K562 (cell line): ENCODE data around the gene CNTN4. TPM values are rescaled to one million over a fixed set of nuclear protein-coding genes. Genes with fewer than 3 reads are reported as not detected.

Source experiments
- ATAC-seq: fragments of 200-7000 bp; cut with Tn5 transposase; 3 replicates; pipeline ENCODE4 v1.9.1; 2020; ENCODE audit warnings: moderate library complexity
- BruUV-seq: library from RNA; stranded (reverse); fragments of 400-500 nt; replicated peaks from 2 replicates; lab custom pipeline; 2021; lab: Mats Ljungman, UMichigan
- CTCF ChIA-PET: fragments of 300-600 bp; formaldehyde crosslinking; extraction: SDS; loops from one replicate; lab custom pipeline; 2021; ENCODE audit warnings: low intra/inter-chr PET ratio; lab: Yijun Ruan, JAX
- POLR2A ChIA-PET: fragments of 300-600, 350-650 bp; sonication (Branson Sonifier 250); formaldehyde crosslinking; extraction: SDS; loops from one replicate; lab custom pipeline; 2021; ENCODE audit warnings: antibody characterized with exemption, inconsistent platforms; lab: Yijun Ruan, JAX
- DNase-seq, 4 experiments: peaks; one replicate each; pipeline versions ENCODE4 v3.0.0 to v3.0.0-alpha.2; 2011 to 2018; ENCODE audit warnings: low spot score in 3 of 4, mixed read lengths in 3 of 4; ENCODE audit errors: extremely low read depth in 1 of 4
- FAIRE-seq: peaks from 2 replicates; lab custom pipeline; 2011; peaks lifted over from hg19 to GRCh38; lab: Jason Lieb, UNC
- H2AFZ ChIP-seq: 2 replicates; pipeline ENCODE4 v1.6.0; 2011; ENCODE audit warnings: low read depth, low read length, control low read depth, inconsistent platforms
- H3K27ac ChIP-seq: fragments of 200-600 bp; 3 replicates; pipeline ENCODE4 v1.8.0; 2011; ENCODE audit warnings: low read depth, mild to moderate bottlenecking, control low read depth, inconsistent platforms, low read length, moderate library complexity, mixed read lengths; ENCODE audit errors: extremely low read depth
- H3K27me3 ChIP-seq, 2 experiments: fragments of 300-600 bp in 1 of 2; 2 replicates in 1 of 2; 3 replicates in 1 of 2; pipeline versions ENCODE4 v1.6.0 to v1.8.0; 2011; ENCODE audit warnings: inconsistent platforms in 2 of 2, low read length in 2 of 2, mild to moderate bottlenecking in 1 of 2, mixed read lengths in 1 of 2, moderate library complexity in 1 of 2; ENCODE audit not compliant: control insufficient read depth in 2 of 2, insufficient read depth in 2 of 2
- H3K36me3 ChIP-seq: fragments of 300-600 bp; 3 replicates; pipeline ENCODE4 v1.8.0; 2011; ENCODE audit warnings: mild to moderate bottlenecking, low read length, inconsistent platforms; ENCODE audit not compliant: control insufficient read depth, insufficient read depth
- H3K4me1 ChIP-seq, 2 experiments: fragments of 200-600 bp in 1 of 2; replicated peaks in 1 of 2; 2 replicates in 1 of 2; 3 replicates in 1 of 2; pipeline versions ENCODE4 v1.5.1 to v1.8.0; 2011; ENCODE audit warnings: inconsistent platforms in 2 of 2, low read length in 2 of 2, mild to moderate bottlenecking in 1 of 2, mixed read lengths in 1 of 2, moderate library complexity in 1 of 2; ENCODE audit not compliant: control insufficient read depth in 2 of 2, insufficient read depth in 2 of 2
- H3K4me2 ChIP-seq: 2 replicates; pipeline ENCODE4 v1.6.1; 2011; ENCODE audit warnings: low read length, control low read depth, inconsistent platforms, mixed read lengths; ENCODE audit not compliant: insufficient read depth
- H3K4me3 ChIP-seq: fragments of 200-600 bp; sonication (generic), shearing (Covaris generic); 2 replicates; pipeline ENCODE4 v1.5.1; 2016; ENCODE audit warnings: control low read depth, inconsistent platforms
- H3K79me2 ChIP-seq: fragments of 200-600 bp; 3 replicates; pipeline ENCODE4 v1.8.0; 2011; ENCODE audit warnings: low read length, inconsistent platforms; ENCODE audit not compliant: control insufficient read depth, insufficient read depth
- H3K9ac ChIP-seq, 2 experiments: 2 replicates each; pipeline versions ENCODE4 v1.6.0 to v1.6.1; 2011; ENCODE audit warnings: low read depth in 2 of 2, low read length in 2 of 2, control low read depth in 1 of 2, inconsistent platforms in 1 of 2, mild to moderate bottlenecking in 1 of 2, mixed read lengths in 1 of 2; ENCODE audit not compliant: insufficient read depth in 1 of 2
- H3K9me1 ChIP-seq: one replicate; pipeline ENCODE4 v1.6.0; 2011; ENCODE audit warnings: inconsistent platforms, mild to moderate bottlenecking, low read length, moderate library complexity; ENCODE audit not compliant: control insufficient read depth, insufficient read depth
- H3K9me3 ChIP-seq: replicated peaks from 2 replicates; pipeline ENCODE4 v1.5.1; 2011; ENCODE audit warnings: low read depth, low read length, inconsistent platforms; ENCODE audit not compliant: control insufficient read depth, insufficient read depth
- H4K20me1 ChIP-seq: replicated peaks from 2 replicates; pipeline ENCODE4 v1.6.1; 2011; ENCODE audit warnings: low read length, inconsistent platforms, mixed read lengths; ENCODE audit not compliant: control insufficient read depth, insufficient read depth
- AFF1 ChIP-seq, 2 experiments: fragments of 450-650 bp; IDR thresholded peaks; 2 replicates each; pipeline ENCODE4 v1.6.1; 2018; ENCODE audit warnings: mild to moderate bottlenecking in 2 of 2, low read depth in 1 of 2; ENCODE audit not compliant: partially characterized antibody in 2 of 2
- BMI1 ChIP-seq: fragments of 150-350 bp; IDR thresholded peaks from 2 replicates; pipeline ENCODE4 v1.6.1; 2014; ENCODE audit warnings: low read length
- C11orf30 ChIP-seq: fragments of 450-650 bp; IDR thresholded peaks from 2 replicates; pipeline ENCODE4 v1.6.1; 2016; ENCODE audit warnings: low read depth, mild to moderate bottlenecking
- GABPA ChIP-seq: fragments of 200-800 bp; sonication (Bioruptor generic); conservative IDR thresholded peaks from 2 replicates; pipeline ENCODE4 v1.6.1; 2016; ENCODE audit warnings: low read depth, missing genetic modification characterization, missing compliant biosample characterization
- RBM22 ChIP-seq: fragments of 200-400 bp; formaldehyde crosslinking; IDR thresholded peaks from 2 replicates; pipeline ENCODE4 v1.6.1; 2018; ENCODE audit warnings: low read length, low read depth; ENCODE audit not compliant: poor library complexity, severe bottlenecking
- RUNX1 ChIP-seq: sonication (generic); IDR thresholded peaks from 2 replicates; pipeline ENCODE4 v1.6.1; 2016; ENCODE audit warnings: antibody characterized with exemption, low read depth
- SPI1 ChIP-seq: IDR thresholded peaks from 2 replicates; pipeline ENCODE4 v1.6.1; 2011; ENCODE audit warnings: low read depth, low read length, control low read depth, borderline replicate concordance
- TCFL5 ChIP-seq: fragments of 250-450 bp; sonication (Bioruptor Pico); conservative IDR thresholded peaks from 2 replicates; pipeline ENCODE4 v1.6.1; 2021; ENCODE audit warnings: mild to moderate bottlenecking, moderate library complexity, matching md5 sums
- ZNF184 ChIP-seq: sonication (generic); formaldehyde crosslinking; IDR thresholded peaks from 2 replicates; pipeline ENCODE4 v1.5.0; 2020; ENCODE audit warnings: missing genetic modification reagents
- ZNF224 ChIP-seq: sonication (generic); formaldehyde crosslinking; IDR thresholded peaks from 2 replicates; pipeline ENCODE4 v1.8.0; 2022; ENCODE audit warnings: mild to moderate bottlenecking, missing genetic modification reagents
- ZNF282 ChIP-seq: sonication (generic); formaldehyde crosslinking; IDR thresholded peaks from 2 replicates; pipeline ENCODE4 v1.8.1; 2023; ENCODE audit warnings: missing genetic modification reagents
- WGBS: fragments of 100-300 bp; shearing (Covaris generic); methylation state at CpG from one replicate; pipeline ENCODE4 v1.1.6; 2016; ENCODE audit warnings: low coverage, mixed read lengths; ENCODE audit not compliant: insufficient coverage; ENCODE audit errors: missing lambda C conversion rate; 5-methylcytosine and 5-hydroxymethylcytosine counted together
- in situ Hi-C: fragments of 300-500 bp; cut with MboI; formaldehyde crosslinking; loops from 4 replicates; pipeline ENCODE4 v1.15.0; 2018; ENCODE audit warnings: inconsistent platforms, mixed read lengths
- intact Hi-C: fragments of 100-400 bp; cut with micrococcal nuclease; formaldehyde crosslinking; loops from 2 replicates; pipeline ENCODE4 v1.14.2; 2022
- polyA plus RNA-seq, 8 experiments: library from polyadenylated mRNA; depleted of rRNA in 4 of 8; stranded (reverse) in 5 of 8; unstranded in 3 of 8; fragments of >200 nt; fragmentation: Nextera tagmentation in 2 of 8; fragmentation: Illumina TruSeq in 1 of 8; extraction: Ambion mirVana in 2 of 8; extraction: Trizol in 1 of 8; gene quantifications; 2 replicates each; pipeline versions ENCODE4 v1.2.1 to v1.2.3, GENCODE V29; 2011 to 2014; ENCODE audit warnings: inconsistent platforms in 1 of 8, missing spikeins in 1 of 8
- total RNA-seq, 7 experiments: library from RNA; depleted of rRNA in 6 of 7; stranded (reverse); fragments of >200 nt in 6 of 7; fragmentation: Illumina TruSeq in 2 of 7; extraction: Trizol in 2 of 7; gene quantifications; 2 replicates each; pipeline versions ENCODE4 v1.2.1 to v1.2.3, GENCODE V29; 2011 to 2021; ENCODE audit warnings: low replicate concordance in 1 of 7

Gene CNTN4
- total and polyA plus RNA-seq, 9 of the 15 experiments (the other 6 are each of a cell fraction or from before 2014, with no cell fraction given), result not detected

- Histone ChIP-seq H3K4me1 (no peaks in the 10 kb centered on the region), H2AFZ (no peak overlapping the region), H4K20me1 (no peaks in the 10 kb centered on the region), H3K27ac (no peak overlapping the region), H3K9ac (no peak overlapping the region), H3K79me2 (no peaks in the 10 kb centered on the region), H3K9me1 (no peaks in the 10 kb centered on the region), H3K4me2 (no peak overlapping the region), H3K4me3 (no peak overlapping the region), H3K27me3 (no peaks in the 10 kb centered on the region), H3K36me3 (no peaks in the 10 kb centered on the region), H3K9me3 (no peaks in the 10 kb centered on the region; the same call in 1 of the 2 replicates)
- ChIA-PET POLR2A (no interaction called here), CTCF (no interaction called here)
- ATAC-seq (no peak), FAIRE-seq (no peak), DNase-seq (no peak)
- TF ChIP-seq SPI1, result no peak
- BruUV-seq, result no TSS peak
- 4% methylated on average over 6 of the region's 6 CpGs for WGBS
- intact Hi-C loops (no loop called here), in situ Hi-C loops (no loop called here)
These were observed 529.5 kb downstream of the CNTN4 start for GRCh38 chr3:2628117-2628516.

DNA sequence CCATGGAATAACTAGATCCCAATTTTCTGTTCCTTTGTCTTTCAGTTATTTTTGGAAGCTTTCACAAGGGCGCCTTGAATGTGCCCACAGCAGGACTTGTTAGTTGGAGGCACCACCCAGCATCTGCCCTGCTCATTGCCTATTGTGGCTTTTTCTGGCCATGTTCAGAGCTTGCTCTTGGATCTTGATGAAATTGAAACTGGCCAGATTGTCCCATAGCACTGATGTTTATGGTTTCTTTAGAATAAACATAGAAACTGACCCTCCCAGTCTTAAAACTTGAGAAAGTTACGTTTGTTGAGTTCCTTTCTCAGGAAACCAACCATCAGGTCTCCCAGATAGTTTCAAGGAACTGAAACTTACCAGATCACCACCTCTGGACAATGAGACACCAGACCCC is 536.8 kb downstream of the CNTN4 start:
- H3K36me3 ChIP-seq, result no peaks in the 10 kb centered on the region
- H3K4me1 ChIP-seq, result no peaks in the 10 kb centered on the region
- H3K9me3 ChIP-seq, result no peaks in the 10 kb centered on the region; the same call in 1 of the 2 replicates
- no peaks in the 10 kb centered on the region for H3K9me1 ChIP-seq
- FAIRE-seq, result no peak
- H3K27me3 ChIP-seq, result no peaks in the 10 kb centered on the region
- no peaks in the 10 kb centered on the region for H3K79me2 ChIP-seq
- CTCF ChIA-PET, result no interaction called here
- DNase-seq, result no peak
- intact Hi-C loops, result no loop called here
- no peak for ATAC-seq
- H3K9ac ChIP-seq, result no peak overlapping the region
- POLR2A ChIA-PET, result no interaction called here
- H3K4me2 ChIP-seq, result no peak overlapping the region
- WGBS, result 0% methylated on average over 2 of the region's 2 CpGs
- BruUV-seq, result no TSS peak
- H4K20me1 ChIP-seq, result no peaks in the 10 kb centered on the region
- H3K27ac ChIP-seq, result no peak overlapping the region
- no peak overlapping the region for H3K4me3 ChIP-seq
- in situ Hi-C loops, result no loop called here
- no peak overlapping the region for H2AFZ ChIP-seq
- TF ChIP-seq RBM22, result no peak
- TF ChIP-seq RUNX1, result no peak
- TF ChIP-seq ZNF282 (CRISPR knock-in tag), result no peak
- no peak for TF ChIP-seq AFF1 (IDR thresholded peaks at IDR 0.05; ENCODE audit: low read depth in 1 of 2, partially characterized antibody in 2 of 2)
- no peak for TF ChIP-seq BMI1
- TF ChIP-seq ZNF184 (CRISPR knock-in tag), result no peak
- no peak for TF ChIP-seq C11orf30
- TF ChIP-seq TCFL5 (CRISPR knock-in tag), result no peak
- TF ChIP-seq GABPA, result no peak
- no peak for TF ChIP-seq ZNF224 (CRISPR knock-in tag)
